H1 (cell line): ENCODE data around the gene VTN. TPM values are rescaled to one million over a fixed set of nuclear protein-coding genes. Genes with fewer than 3 reads are reported as not detected.

Experiments used
- CTCF ChIA-PET: fragments of 300-600 bp; sonication (Branson Sonifier 250); formaldehyde crosslinking; loops from one replicate; lab custom pipeline; 2021; ENCODE audit not compliant: partially characterized antibody; lab: Charles Lee
- POLR2A ChIA-PET: fragments of 300-600 bp; sonication (Branson Sonifier 250); formaldehyde crosslinking; loops from one replicate; lab custom pipeline; 2021; ENCODE audit warnings: inconsistent platforms; ENCODE audit not compliant: partially characterized antibody; lab: Charles Lee
- DNase-seq, 2 experiments: peaks; one replicate each; pipeline versions ENCODE4 v3.0.0 to v3.0.0-alpha.2; 2010 to 2022; ENCODE audit warnings: low spot score in 2 of 2, low read depth in 1 of 2, mixed read lengths in 1 of 2
- FAIRE-seq: peaks from 2 replicates; lab custom pipeline; 2011; peaks lifted over from hg19 to GRCh38; lab: Jason Lieb, UNC
- H2AFZ ChIP-seq: 2 replicates; pipeline ENCODE4 v1.8.1; 2012; ENCODE audit warnings: low read length, inconsistent platforms
- H2AK5ac ChIP-seq: 2 replicates; pipeline ENCODE4 v1.6.1; 2013; ENCODE audit warnings: low read depth, low read length
- H2BK120ac ChIP-seq: replicated peaks from 2 replicates; pipeline ENCODE3; 2013; ENCODE audit warnings: low read depth, low read length, inconsistent platforms
- H2BK12ac ChIP-seq: 2 replicates; pipeline ENCODE4 v1.6.1; 2013; ENCODE audit warnings: low read depth, low read length
- H2BK15ac ChIP-seq: 2 replicates; pipeline ENCODE4 v1.6.1; 2013; ENCODE audit warnings: low read length
- H2BK20ac ChIP-seq: 2 replicates; pipeline ENCODE4 v1.6.1; 2013; ENCODE audit warnings: low read length
- H2BK5ac ChIP-seq: 2 replicates; pipeline ENCODE4 v1.6.1; 2013; ENCODE audit warnings: low read depth, low read length
- H3K14ac ChIP-seq: 2 replicates; pipeline ENCODE4 v1.6.1; 2013; ENCODE audit warnings: inconsistent platforms; ENCODE audit not compliant: insufficient read length
- H3K18ac ChIP-seq: 2 replicates; pipeline ENCODE4 v1.6.1; 2013; ENCODE audit warnings: low read length; ENCODE audit errors: extremely low read depth
- H3K23ac ChIP-seq: 2 replicates; pipeline ENCODE4 v1.6.1; 2013; ENCODE audit warnings: inconsistent platforms; ENCODE audit not compliant: insufficient read length
- H3K23me2 ChIP-seq: 2 replicates; pipeline ENCODE4 v1.6.1; 2013; ENCODE audit warnings: low read depth, low read length
- H3K27ac ChIP-seq: 2 replicates; pipeline ENCODE4 v1.6.1; 2011; ENCODE audit warnings: low read depth, low read length, inconsistent platforms
- H3K27me3 ChIP-seq, 4 experiments: replicated peaks in 1 of 4; 1 replicate in 1 of 4; 2 replicates in 3 of 4; pipeline versions ENCODE4 v1.6.1 to v1.8.1; 2011 to 2013; ENCODE audit warnings: low read length in 3 of 4, mild to moderate bottlenecking in 3 of 4, inconsistent platforms in 2 of 4, mixed read lengths in 2 of 4, moderate library complexity in 1 of 4; ENCODE audit not compliant: control insufficient read depth in 3 of 4, insufficient read depth in 3 of 4; ENCODE audit errors: extremely low read depth in 1 of 4
- H3K36me3 ChIP-seq, 4 experiments: 2 replicates each; pipeline versions ENCODE4 v1.6.1 to v1.8.1; 2011 to 2013; ENCODE audit warnings: mild to moderate bottlenecking in 4 of 4, low read length in 3 of 4, moderate library complexity in 2 of 4, control low read depth in 1 of 4, inconsistent platforms in 1 of 4; ENCODE audit not compliant: insufficient read depth in 4 of 4, control insufficient read depth in 2 of 4
- H3K4ac ChIP-seq: replicated peaks from 2 replicates; pipeline ENCODE3; 2013; ENCODE audit warnings: low read length, low read depth, mixed read lengths, inconsistent platforms; ENCODE audit not compliant: insufficient read length
- H3K4me1 ChIP-seq, 4 experiments: replicated peaks in 1 of 4; 1 replicate in 1 of 4; 2 replicates in 3 of 4; pipeline versions ENCODE4 v1.6.1 to v1.8.1; 2011 to 2013; ENCODE audit warnings: low read length in 3 of 4, inconsistent platforms in 2 of 4, mixed read lengths in 1 of 4; ENCODE audit not compliant: insufficient read depth in 4 of 4, control insufficient read depth in 3 of 4
- H3K4me2 ChIP-seq, 2 experiments: 2 replicates each; pipeline versions ENCODE4 v1.6.1 to v1.8.1; 2011 to 2013; ENCODE audit warnings: low read depth in 2 of 2, low read length in 2 of 2, control low read depth in 1 of 2, inconsistent platforms in 1 of 2, mild to moderate bottlenecking in 1 of 2; ENCODE audit not compliant: insufficient read depth in 1 of 2
- H3K4me3 ChIP-seq, 4 experiments: fragments of 200-600, 300-600 bp in 1 of 4; sonication (generic), shearing (Covaris generic), sonication (Bioruptor Twin) in 1 of 4; 2 replicates each; pipeline versions ENCODE4 v1.5.1 to v1.8.1; 2011 to 2016; ENCODE audit warnings: low read length in 4 of 4, low read depth in 3 of 4, control low read depth in 2 of 4, inconsistent platforms in 2 of 4, mild to moderate bottlenecking in 2 of 4, mixed read lengths in 1 of 4, moderate library complexity in 1 of 4; ENCODE audit not compliant: insufficient read depth in 2 of 4; ENCODE audit errors: extremely low read depth in 1 of 4
- H3K56ac ChIP-seq: replicated peaks from 2 replicates; pipeline ENCODE3; 2013; ENCODE audit warnings: low read depth, mild to moderate bottlenecking, mixed read lengths, low read length, inconsistent platforms; ENCODE audit not compliant: insufficient read length
- H3K79me1 ChIP-seq: 2 replicates; pipeline ENCODE4 v1.6.1; 2013; ENCODE audit warnings: low read depth, low read length, control low read depth
- H3K79me2 ChIP-seq, 2 experiments: 2 replicates each; pipeline versions ENCODE4 v1.6.1 to v1.8.1; 2012 to 2013; ENCODE audit warnings: low read length in 2 of 2, mild to moderate bottlenecking in 2 of 2, inconsistent platforms in 1 of 2; ENCODE audit not compliant: insufficient read depth in 2 of 2, control insufficient read depth in 1 of 2
- H3K9ac ChIP-seq, 4 experiments: replicated peaks in 1 of 4; 1 replicate in 1 of 4; 2 replicates in 3 of 4; pipeline versions ENCODE4 v1.6.1 to v1.8.1; 2011 to 2013; ENCODE audit warnings: low read depth in 3 of 4, low read length in 3 of 4, control low read depth in 2 of 4, mild to moderate bottlenecking in 2 of 4, moderate library complexity in 2 of 4, inconsistent platforms in 1 of 4; ENCODE audit errors: extremely low read depth in 1 of 4
- H3K9me3 ChIP-seq, 2 experiments: 2 replicates each; pipeline versions ENCODE4 v1.6.1 to v1.8.1; 2012 to 2013; ENCODE audit warnings: mild to moderate bottlenecking in 2 of 2, moderate library complexity in 2 of 2, control low read depth in 1 of 2, inconsistent platforms in 1 of 2, low read depth in 1 of 2, low read length in 1 of 2, mixed read lengths in 1 of 2; ENCODE audit not compliant: insufficient read depth in 2 of 2
- H4K20me1 ChIP-seq, 2 experiments: replicated peaks in 1 of 2; 2 replicates each; pipeline versions ENCODE3 to v1.8.1; 2011 to 2013; ENCODE audit warnings: inconsistent platforms in 2 of 2, low read length in 2 of 2, mild to moderate bottlenecking in 1 of 2; ENCODE audit not compliant: insufficient read depth in 2 of 2, control insufficient read depth in 1 of 2
- H4K5ac ChIP-seq: 2 replicates; pipeline ENCODE4 v1.6.1; 2013; ENCODE audit warnings: low read length, low read depth, mixed read lengths, inconsistent platforms; ENCODE audit not compliant: insufficient read length
- H4K8ac ChIP-seq: 2 replicates; pipeline ENCODE4 v1.8.0; 2013; ENCODE audit warnings: mild to moderate bottlenecking, moderate library complexity, low read length, inconsistent platforms; ENCODE audit not compliant: insufficient read depth; ENCODE audit errors: extremely low read depth
- H4K91ac ChIP-seq: replicated peaks from 2 replicates; pipeline ENCODE3; 2013; ENCODE audit warnings: low read length, mixed read lengths, inconsistent platforms; ENCODE audit not compliant: insufficient read length
- CHD2 ChIP-seq: IDR thresholded peaks from 2 replicates; pipeline ENCODE4 v1.6.1; 2012; ENCODE audit warnings: low read length, improper control_type of control experiment
- HDAC6 ChIP-seq: IDR thresholded peaks from one replicate; pipeline ENCODE4 v1.7.1; 2012; ENCODE audit warnings: low read depth, mild to moderate bottlenecking, inconsistent platforms, low read length, moderate library complexity
- WGBS, 2 experiments: shearing (Covaris generic) in 1 of 2; methylation state at CpG; one replicate each; pipeline versions ENCODE4 v1.1.6 to v1.1.7; 2013 to 2015; ENCODE audit warnings: low lambda C conversion rate in 2 of 2, mixed read lengths in 2 of 2, inconsistent platforms in 1 of 2, low coverage in 1 of 2, missing lambda C conversion rate in 1 of 2; ENCODE audit not compliant: insufficient replicate concordance in 2 of 2, insufficient coverage in 1 of 2, insufficient read length in 1 of 2; ENCODE audit errors: extremely low coverage in 1 of 2, missing lambda C conversion rate in 1 of 2; 5-methylcytosine and 5-hydroxymethylcytosine counted together
- polyA plus RNA-seq, 7 experiments: library from polyadenylated mRNA; depleted of rRNA in 3 of 7; stranded (reverse) in 5 of 7; unstranded in 2 of 7; fragments of >200 nt in 5 of 7; fragments of 200-250 nt in 2 of 7; gene quantifications; 1 replicate in 5 of 7; 2 replicates in 1 of 7; 4 replicates in 1 of 7; pipeline versions ENCODE4 v1.2.1 to v1.2.3, GENCODE V29; 2011 to 2013; ENCODE audit warnings: missing spikeins in 2 of 7, mixed read lengths in 2 of 7
- total RNA-seq: library from RNA; stranded (reverse); fragmentation: NEBNext Ultra II Directional; extraction: Animal tissue kit (Norgen Biotek cat#: 25700); gene quantifications from 2 replicates; pipeline ENCODE4 v1.2.1, GENCODE V29; 2021
- TF ChIP-seq, protein P1 (sequence below): IDR thresholded peaks from 2 replicates; pipeline ENCODE4 v1.6.1; 2012; ENCODE audit warnings: low read length, inconsistent platforms

The VTN gene
- total and polyA plus RNA-seq, 2 of the 8 experiments (the other 6 are each of a cell fraction or from before 2014, with no cell fraction given) = 0.18 TPM; not detected in 1

DNA sequence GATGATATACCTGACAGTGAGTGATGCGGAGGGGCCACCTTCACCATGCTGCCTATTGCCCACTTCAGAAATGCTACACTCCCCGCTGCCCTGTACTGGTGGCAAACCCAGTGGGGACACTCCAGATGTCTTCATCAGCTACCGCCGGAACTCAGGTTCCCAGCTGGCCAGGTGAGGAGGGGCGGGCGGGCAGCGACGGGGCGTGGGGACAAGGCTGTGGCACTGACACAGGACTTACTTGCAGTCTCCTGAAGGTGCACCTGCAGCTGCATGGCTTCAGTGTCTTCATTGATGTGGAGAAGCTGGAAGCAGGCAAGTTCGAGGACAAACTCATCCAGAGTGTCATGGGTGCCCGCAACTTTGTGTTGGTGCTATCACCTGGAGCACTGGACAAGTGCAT, 18.0 kb upstream of the VTN start:
- Histone ChIP-seq H2BK5ac (no peak overlapping the region), H3K36me3 (0 out of 8 replicates have a peak, but pooled peaks cover 0 to 3% (median 0%) of the 10 kb centered on the region in 4 experiments), H3K27ac (no peak overlapping the region), H2BK120ac (no peak overlapping the region), H3K4me1 (peaks cover 0 to 13% (median 6%) of the 10 kb centered on the region in 4 experiments; a peak in 4 of 7 replicates), H3K14ac (no peak overlapping the region), H2BK12ac (no peak overlapping the region), H2BK20ac (no peak overlapping the region), H3K23ac (no peak overlapping the region), H4K91ac (no peak overlapping the region), H4K5ac (no peak overlapping the region), H3K18ac (no peak overlapping the region), H4K8ac (no peak overlapping the region), H2BK15ac (no peak overlapping the region), H3K4me2 (no peak overlapping the region), H4K20me1 (peaks cover 0 to 2% of the 10 kb centered on the region in 2 experiments), H3K9ac (no peak overlapping the region), H3K9me3 (no peaks in the 10 kb centered on the region), H3K23me2 (peaks cover 13% of the 10 kb centered on the region), H3K4me3 (no peak overlapping the region), H3K79me1 (no peaks in the 10 kb centered on the region), H3K4ac (no peak overlapping the region), H2AFZ (no peak overlapping the region), H3K56ac (no peak overlapping the region), H3K27me3 (peaks cover 22 to 32% (median 28%) of the 10 kb centered on the region in 4 experiments), H2AK5ac (no peak overlapping the region), H3K79me2 (no peaks in the 10 kb centered on the region)
- WGBS, 2 experiments = 90% methylated on average over 11 of the region's 11 CpGs; no CpG with 5 or more reads in 1 of the 2 experiments
- ChIA-PET CTCF (interaction anchor here (0.7 to 14.7 kb wide), 3 partner anchors 29 to 428 kb away, joined by 3 to 142 read pairs (median 5); no protein-coding TSS in a partner anchor), POLR2A (interaction anchor here (1.4 to 12.7 kb wide), 2 partner anchors 14 to 17 kb away, joined by 3 to 135 read pairs; partner anchors contain the start of genes SARM1, SLC46A1 and VTN)
- no peak for DNase-seq
- no peak for FAIRE-seq
- TF ChIP-seq CHD2 (no peak), HDAC6 (no peak)
- TF ChIP-seq, protein P1, sequence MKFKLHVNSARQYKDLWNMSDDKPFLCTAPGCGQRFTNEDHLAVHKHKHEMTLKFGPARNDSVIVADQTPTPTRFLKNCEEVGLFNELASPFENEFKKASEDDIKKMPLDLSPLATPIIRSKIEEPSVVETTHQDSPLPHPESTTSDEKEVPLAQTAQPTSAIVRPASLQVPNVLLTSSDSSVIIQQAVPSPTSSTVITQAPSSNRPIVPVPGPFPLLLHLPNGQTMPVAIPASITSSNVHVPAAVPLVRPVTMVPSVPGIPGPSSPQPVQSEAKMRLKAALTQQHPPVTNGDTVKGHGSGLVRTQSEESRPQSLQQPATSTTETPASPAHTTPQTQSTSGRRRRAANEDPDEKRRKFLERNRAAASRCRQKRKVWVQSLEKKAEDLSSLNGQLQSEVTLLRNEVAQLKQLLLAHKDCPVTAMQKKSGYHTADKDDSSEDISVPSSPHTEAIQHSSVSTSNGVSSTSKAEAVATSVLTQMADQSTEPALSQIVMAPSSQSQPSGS = no peak
